Measurements from ENCODE around the gene C10orf62. TPM values are rescaled to one million over a fixed set of nuclear protein-coding genes. Genes with fewer than 3 reads are reported as not detected.
A peak's percentile ranks its signal among the peaks of the same experiment; 100 is the strongest.

Gene C10orf62
- total and polyA plus RNA-seq, 2 of the 13 experiments (the other 11 are each of a cell fraction or from before 2014, with no cell fraction given) = 0.61 to 1.6 TPM

- TF ChIP-seq ZC3H13 (CRISPR knock-in tag; IDR thresholded peaks at IDR 0.05) (no peak), HOXA3 (CRISPR knock-in tag; IDR thresholded peaks at IDR 0.05) (peak; percentile 100), MAX (IDR thresholded peaks at IDR 0.05) (peak; percentile 54), POLR2G (IDR thresholded peaks at IDR 0.05; ENCODE audit: low read depth, low read length) (peak; percentile 70), THAP8 (CRISPR knock-in tag; IDR thresholded peaks at IDR 0.05; ENCODE audit: borderline replicate concordance) (peak; percentile 86; the same call in 1 of the 2 replicates), AHDC1 (CRISPR knock-in tag; IDR thresholded peaks at IDR 0.05; ENCODE audit: borderline replicate concordance) (0 out of 2 replicates have a peak, but pooled peaks have one; percentile 29), SALL1 (CRISPR knock-in tag; IDR thresholded peaks at IDR 0.05) (peak; percentile 63), YEATS4 (CRISPR knock-in tag; IDR thresholded peaks at IDR 0.05; ENCODE audit: borderline replicate concordance) (0 out of 2 replicates have a peak, but pooled peaks have one; percentile 42), ATF4 (CRISPR knock-in tag; IDR thresholded peaks at IDR 0.05) (peak in 1 of 2 experiments; percentile 58; a peak in 1 of 4 replicates), CREB1 (IDR thresholded peaks at IDR 0.05) (peak; percentile 50; the same call in 1 of the 2 replicates), CREB1 (CRISPR knock-in tag; IDR thresholded peaks at IDR 0.05) (peak; percentile 76), PHF8 (CRISPR knock-in tag; IDR thresholded peaks at IDR 0.05) (peak; percentile 62), MXD3 (CRISPR knock-in tag; IDR thresholded peaks at IDR 0.05) (0 out of 2 replicates have a peak, but pooled peaks have one; percentile 21), NFYB (CRISPR knock-in tag; IDR thresholded peaks at IDR 0.05) (peak; percentile 96), POGZ (CRISPR knock-in tag; IDR thresholded peaks at IDR 0.05) (peak; percentile 42; the same call in 1 of the 2 replicates), RBFOX2 (IDR thresholded peaks at IDR 0.05; ENCODE audit: low read depth, low read length) (peak; percentile 73), RAD51 (IDR thresholded peaks at IDR 0.05; ENCODE audit: borderline replicate concordance) (no peak), SNAI1 (CRISPR knock-in tag; IDR thresholded peaks at IDR 0.05; ENCODE audit: borderline replicate concordance) (peak; percentile 71; the same call in 1 of the 2 replicates), ZNF18 (CRISPR knock-in tag; IDR thresholded peaks at IDR 0.05; ENCODE audit: insufficient replicate concordance) (peak; percentile 40)
Measured at GRCh38 chr10:97632949-97633884, 43.7 kb downstream of the C10orf62 start, which contains the start of gene MORN4 (continued).
